GM23338 (cell line): ENCODE data around the gene SCN3A. TPM values are rescaled to one million over a fixed set of nuclear protein-coding genes. Genes with fewer than 3 reads are reported as not detected.

ENCODE experiments used
- ATAC-seq: fragments of 200-7000 bp; cut with Tn5 transposase; 3 replicates; pipeline ENCODE4 v1.9.1; 2020
- DNase-seq: peaks from one replicate; pipeline ENCODE4 v3.0.0-alpha.2; 2015; ENCODE audit warnings: low spot score
- H2AFZ ChIP-seq: fragments of 200-600 bp; sonication (generic); 2 replicates; pipeline ENCODE4 v1.8.0; 2016; ENCODE audit warnings: antibody characterized with exemption, mild to moderate bottlenecking, moderate library complexity
- H3F3A ChIP-seq: fragments of 200-600 bp; sonication (generic); replicated peaks from 2 replicates; pipeline ENCODE4 v1.8.0; 2017; ENCODE audit warnings: antibody characterized with exemption, mixed run types, low read depth
- H3K27ac ChIP-seq: fragments of 200-600 bp; sonication (generic); 2 replicates; pipeline ENCODE4 v1.6.1; 2016; ENCODE audit warnings: low read depth
- H3K27me3 ChIP-seq: fragments of 200-600 bp; sonication (generic); 2 replicates; pipeline ENCODE4 v1.8.0; 2016; ENCODE audit warnings: mild to moderate bottlenecking, mixed run types, moderate library complexity; ENCODE audit not compliant: insufficient read depth
- H3K36me3 ChIP-seq: fragments of 200-600 bp; sonication (generic); 2 replicates; pipeline ENCODE4 v1.8.0; 2016; ENCODE audit warnings: mild to moderate bottlenecking; ENCODE audit not compliant: insufficient read depth
- H3K4me1 ChIP-seq: fragments of 200-600 bp; sonication (generic); 2 replicates; pipeline ENCODE4 v1.8.0; 2016; ENCODE audit warnings: mild to moderate bottlenecking, moderate library complexity; ENCODE audit not compliant: insufficient read depth
- H3K4me2 ChIP-seq: fragments of 200-600 bp; sonication (generic); 2 replicates; pipeline ENCODE4 v1.7.1; 2017; ENCODE audit warnings: mixed run types
- H3K4me3 ChIP-seq: fragments of 200-600 bp; sonication (generic); 2 replicates; pipeline ENCODE4 v1.6.1; 2016; ENCODE audit warnings: mixed run types
- H3K79me2 ChIP-seq: fragments of 200-600 bp; sonication (generic); replicated peaks from 2 replicates; pipeline ENCODE4 v1.8.0; 2017; ENCODE audit warnings: mild to moderate bottlenecking; ENCODE audit not compliant: insufficient read depth
- H3K9me2 ChIP-seq: fragments of 200-600 bp; sonication (generic); 2 replicates; pipeline ENCODE4 v1.8.0; 2017; ENCODE audit not compliant: insufficient read depth
- H4K20me1 ChIP-seq: fragments of 200-600 bp; sonication (generic); replicated peaks from 2 replicates; pipeline ENCODE4 v1.8.0; 2017; ENCODE audit warnings: mild to moderate bottlenecking; ENCODE audit not compliant: insufficient read depth
- H3K27ac Mint-ChIP-seq: 2 replicates; pipeline ENCODE4 v1.8.0; 2020; ENCODE audit warnings: inconsistent platforms, mild to moderate bottlenecking, moderate library complexity, mixed read lengths
- H3K27me3 Mint-ChIP-seq: 3 replicates; pipeline ENCODE4 v1.8.0; 2022; ENCODE audit warnings: low read depth, mild to moderate bottlenecking, moderate library complexity, mixed read lengths, inconsistent platforms; ENCODE audit not compliant: insufficient read depth, poor library complexity
- H3K36me3 Mint-ChIP-seq: 3 replicates; pipeline ENCODE4 v1.8.0; 2021; ENCODE audit warnings: low read depth, mild to moderate bottlenecking, inconsistent platforms, moderate library complexity, mixed read lengths
- H3K4me1 Mint-ChIP-seq: 3 replicates; pipeline ENCODE4 v1.8.0; 2020; ENCODE audit warnings: mild to moderate bottlenecking, inconsistent platforms, mixed read lengths
- H3K4me3 Mint-ChIP-seq: 3 replicates; pipeline ENCODE4 v1.8.0; 2021; ENCODE audit warnings: moderate library complexity, mild to moderate bottlenecking, inconsistent platforms, mixed read lengths
- H3K9me3 Mint-ChIP-seq: 3 replicates; pipeline ENCODE4 v1.8.0; 2020; ENCODE audit warnings: moderate library complexity, mild to moderate bottlenecking, inconsistent platforms, mixed read lengths
- CREB1 ChIP-seq: fragments of 250-450 bp; sonication (Bioruptor Pico); IDR thresholded peaks from 2 replicates; pipeline ENCODE4 v1.5.0; 2020; ENCODE audit warnings: low read depth, mild to moderate bottlenecking, moderate library complexity
- ETS1 ChIP-seq: IDR thresholded peaks from 2 replicates; pipeline ENCODE4 v1.6.1; 2016; ENCODE audit warnings: antibody characterized with exemption
- EZH2 ChIP-seq: fragments of 200-600 bp; sonication (generic); IDR thresholded peaks from one replicate; pipeline ENCODE4 v1.8.0; 2017; ENCODE audit warnings: antibody characterized with exemption, mild to moderate bottlenecking, low read depth; ENCODE audit not compliant: unreplicated experiment
- EZH2phosphoT487 ChIP-seq: fragments of 200-600 bp; sonication (generic); IDR thresholded peaks from one replicate; pipeline ENCODE4 v1.8.1; 2018; ENCODE audit warnings: antibody characterized with exemption; ENCODE audit not compliant: unreplicated experiment
- JUNB ChIP-seq: IDR thresholded peaks from one replicate; pipeline ENCODE4 v1.6.1; 2016; ENCODE audit warnings: antibody characterized with exemption; ENCODE audit not compliant: unreplicated experiment
- NANOG ChIP-seq: IDR thresholded peaks from 2 replicates; pipeline ENCODE4 v1.6.1; 2016; ENCODE audit warnings: antibody characterized with exemption, borderline replicate concordance
- POLR2AphosphoS5 ChIP-seq: IDR thresholded peaks from 2 replicates; pipeline ENCODE4 v1.6.1; 2016; ENCODE audit warnings: antibody characterized with exemption, low read depth
- STAT1 ChIP-seq: IDR thresholded peaks from one replicate; pipeline ENCODE4 v1.6.1; 2016; ENCODE audit warnings: antibody characterized with exemption; ENCODE audit not compliant: unreplicated experiment
- ZNF114 ChIP-seq: fragments of 250-450 bp; sonication (Bioruptor Pico); IDR thresholded peaks from 2 replicates; pipeline ENCODE4 v1.5.0; 2020; ENCODE audit warnings: mild to moderate bottlenecking, moderate library complexity
- ZNF331 ChIP-seq: fragments of 250-450 bp; sonication (Bioruptor Pico); IDR thresholded peaks from 2 replicates; pipeline ENCODE4 v1.5.0; 2020; ENCODE audit warnings: low read depth, mild to moderate bottlenecking, moderate library complexity
- ZNF462 ChIP-seq: fragments of 250-450 bp; sonication (Bioruptor Pico); IDR thresholded peaks from 2 replicates; pipeline ENCODE4 v1.5.0; 2020; ENCODE audit warnings: mild to moderate bottlenecking, moderate library complexity
- polyA plus RNA-seq: library from polyadenylated mRNA; unstranded; fragments of >200 nt; fragmentation: Nextera tagmentation; extraction: Ambion mirVana; gene quantifications from 2 replicates; pipeline ENCODE4 v1.2.1, GENCODE V29; 2016
- total RNA-seq: library from RNA; depleted of rRNA; stranded (reverse); fragments of >200 nt; shearing (Covaris generic); gene quantifications from 2 replicates; pipeline ENCODE4 v1.2.3, GENCODE V29; 2014
- TF ChIP-seq, protein P1 (sequence below), 2 experiments: fragments of 200-600 bp in 1 of 2; sonication (generic) in 1 of 2; conservative IDR thresholded peaks; 2 replicates each; pipeline versions ENCODE4 v1.5.1 to v1.6.1; 2016 to 2017; ENCODE audit warnings: antibody characterized with exemption in 2 of 2, low read depth in 2 of 2, mild to moderate bottlenecking in 2 of 2, moderate library complexity in 1 of 2
- TF ChIP-seq, protein P2 (sequence below): IDR thresholded peaks from one replicate; pipeline ENCODE4 v1.6.1; 2018; ENCODE audit warnings: antibody characterized with exemption; ENCODE audit not compliant: unreplicated experiment

SCN3A gene
- total and polyA plus RNA-seq, 2 experiments from 2014 or later: 0.66 TPM; not detected in 1

DNA sequence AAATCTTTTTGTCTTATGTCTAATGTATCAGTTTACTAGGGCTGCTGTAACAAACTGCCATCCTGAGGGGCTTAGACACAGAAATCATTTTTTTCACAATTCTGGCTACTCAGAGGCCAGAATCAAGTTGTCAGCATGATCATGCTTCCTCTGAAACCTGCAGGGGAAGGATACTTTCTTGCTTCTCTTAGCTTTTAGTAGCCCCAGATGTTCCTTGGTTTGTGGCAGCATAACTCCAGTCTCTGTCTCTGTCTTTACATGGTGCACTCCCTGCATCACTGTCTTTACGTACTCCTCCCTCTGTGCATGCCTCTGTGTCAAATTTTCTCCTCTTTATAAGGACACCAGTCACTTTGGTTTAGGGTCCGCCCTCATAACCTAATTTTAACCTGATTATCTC lies 2.0 kb upstream of the SCN3A start:
- no peaks in the 10 kb centered on the region for H3K79me2 ChIP-seq
- Mint-ChIP-seq H3K4me1 (peaks cover 13% of the 10 kb centered on the region), H3K4me3 (no peak overlapping the region), H3K27me3 (no peaks in the 10 kb centered on the region), H3K9me3 (no peaks in the 10 kb centered on the region), H3K27ac (no peak overlapping the region), H3K36me3 (no peaks in the 10 kb centered on the region)
- 0 out of 2 replicates have a peak overlapping the region, but pooled peaks have one; percentile 5 for H2AFZ ChIP-seq
- no peak overlapping the region for H3K4me2 ChIP-seq
- DNase-seq (no peak), ATAC-seq (no peak)
- no peaks in the 10 kb centered on the region for H3K4me1 ChIP-seq
- TF ChIP-seq ZNF462 (CRISPR knock-in tag): no peak
- no peak for TF ChIP-seq STAT1
- no peak for TF ChIP-seq ZNF331 (CRISPR knock-in tag)
- TF ChIP-seq, protein P1, sequence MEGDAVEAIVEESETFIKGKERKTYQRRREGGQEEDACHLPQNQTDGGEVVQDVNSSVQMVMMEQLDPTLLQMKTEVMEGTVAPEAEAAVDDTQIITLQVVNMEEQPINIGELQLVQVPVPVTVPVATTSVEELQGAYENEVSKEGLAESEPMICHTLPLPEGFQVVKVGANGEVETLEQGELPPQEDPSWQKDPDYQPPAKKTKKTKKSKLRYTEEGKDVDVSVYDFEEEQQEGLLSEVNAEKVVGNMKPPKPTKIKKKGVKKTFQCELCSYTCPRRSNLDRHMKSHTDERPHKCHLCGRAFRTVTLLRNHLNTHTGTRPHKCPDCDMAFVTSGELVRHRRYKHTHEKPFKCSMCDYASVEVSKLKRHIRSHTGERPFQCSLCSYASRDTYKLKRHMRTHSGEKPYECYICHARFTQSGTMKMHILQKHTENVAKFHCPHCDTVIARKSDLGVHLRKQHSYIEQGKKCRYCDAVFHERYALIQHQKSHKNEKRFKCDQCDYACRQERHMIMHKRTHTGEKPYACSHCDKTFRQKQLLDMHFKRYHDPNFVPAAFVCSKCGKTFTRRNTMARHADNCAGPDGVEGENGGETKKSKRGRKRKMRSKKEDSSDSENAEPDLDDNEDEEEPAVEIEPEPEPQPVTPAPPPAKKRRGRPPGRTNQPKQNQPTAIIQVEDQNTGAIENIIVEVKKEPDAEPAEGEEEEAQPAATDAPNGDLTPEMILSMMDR (conservative IDR thresholded peaks at IDR 0.05; ENCODE audit: low read depth in 2 of 2): no peak
- TF ChIP-seq EZH2: no peak
- TF ChIP-seq, protein P2, sequence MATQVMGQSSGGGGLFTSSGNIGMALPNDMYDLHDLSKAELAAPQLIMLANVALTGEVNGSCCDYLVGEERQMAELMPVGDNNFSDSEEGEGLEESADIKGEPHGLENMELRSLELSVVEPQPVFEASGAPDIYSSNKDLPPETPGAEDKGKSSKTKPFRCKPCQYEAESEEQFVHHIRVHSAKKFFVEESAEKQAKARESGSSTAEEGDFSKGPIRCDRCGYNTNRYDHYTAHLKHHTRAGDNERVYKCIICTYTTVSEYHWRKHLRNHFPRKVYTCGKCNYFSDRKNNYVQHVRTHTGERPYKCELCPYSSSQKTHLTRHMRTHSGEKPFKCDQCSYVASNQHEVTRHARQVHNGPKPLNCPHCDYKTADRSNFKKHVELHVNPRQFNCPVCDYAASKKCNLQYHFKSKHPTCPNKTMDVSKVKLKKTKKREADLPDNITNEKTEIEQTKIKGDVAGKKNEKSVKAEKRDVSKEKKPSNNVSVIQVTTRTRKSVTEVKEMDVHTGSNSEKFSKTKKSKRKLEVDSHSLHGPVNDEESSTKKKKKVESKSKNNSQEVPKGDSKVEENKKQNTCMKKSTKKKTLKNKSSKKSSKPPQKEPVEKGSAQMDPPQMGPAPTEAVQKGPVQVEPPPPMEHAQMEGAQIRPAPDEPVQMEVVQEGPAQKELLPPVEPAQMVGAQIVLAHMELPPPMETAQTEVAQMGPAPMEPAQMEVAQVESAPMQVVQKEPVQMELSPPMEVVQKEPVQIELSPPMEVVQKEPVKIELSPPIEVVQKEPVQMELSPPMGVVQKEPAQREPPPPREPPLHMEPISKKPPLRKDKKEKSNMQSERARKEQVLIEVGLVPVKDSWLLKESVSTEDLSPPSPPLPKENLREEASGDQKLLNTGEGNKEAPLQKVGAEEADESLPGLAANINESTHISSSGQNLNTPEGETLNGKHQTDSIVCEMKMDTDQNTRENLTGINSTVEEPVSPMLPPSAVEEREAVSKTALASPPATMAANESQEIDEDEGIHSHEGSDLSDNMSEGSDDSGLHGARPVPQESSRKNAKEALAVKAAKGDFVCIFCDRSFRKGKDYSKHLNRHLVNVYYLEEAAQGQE: no peak
- no peak for TF ChIP-seq NANOG
- TF ChIP-seq CREB1 (CRISPR knock-in tag): no peak
- TF ChIP-seq ZNF114: no peak
- TF ChIP-seq POLR2AphosphoS5: no peak
- TF ChIP-seq ETS1: no peak
- no peak for TF ChIP-seq EZH2phosphoT487
- TF ChIP-seq JUNB: no peak
- H4K20me1 ChIP-seq: no peaks in the 10 kb centered on the region
- H3K36me3 ChIP-seq: no peaks in the 10 kb centered on the region
- H3K27ac ChIP-seq: no peak overlapping the region
- H3K27me3 ChIP-seq: no peaks in the 10 kb centered on the region
- H3K4me3 ChIP-seq: no peak overlapping the region
- no peaks in the 10 kb centered on the region for H3K9me2 ChIP-seq
- H3F3A ChIP-seq: no peaks in the 10 kb centered on the region
